Astrocyte (in vitro differentiated cells and primary cell): ENCODE data around the gene CCDC88B. TPM values are rescaled to one million over a fixed set of nuclear protein-coding genes. Genes with fewer than 3 reads are reported as not detected.

Experiments used
- DNase-seq: peaks from one replicate; pipeline ENCODE4 v3.0.0-alpha.2; 2010; ENCODE audit warnings: low read depth
- FAIRE-seq: peaks from 2 replicates; lab custom pipeline; 2011; peaks lifted over from hg19 to GRCh38; lab: Jason Lieb, UNC
- H2AFZ ChIP-seq: 2 replicates; pipeline ENCODE4 v1.6.0; 2012; ENCODE audit warnings: low read depth, low read length, inconsistent platforms
- H3K27ac ChIP-seq: 2 replicates; pipeline ENCODE4 v1.5.1; 2011; ENCODE audit warnings: low read depth, low read length, inconsistent platforms
- H3K27me3 ChIP-seq: 2 replicates; pipeline ENCODE4 v1.6.0; 2011; ENCODE audit warnings: low read length, inconsistent platforms; ENCODE audit not compliant: insufficient read depth
- H3K36me3 ChIP-seq: 2 replicates; pipeline ENCODE4 v1.5.1; 2011; ENCODE audit warnings: low read length, inconsistent platforms; ENCODE audit not compliant: insufficient read depth
- H3K4me1 ChIP-seq: 2 replicates; pipeline ENCODE4 v1.5.1; 2011; ENCODE audit warnings: low read length, inconsistent platforms; ENCODE audit not compliant: insufficient read depth
- H3K4me2 ChIP-seq: 2 replicates; pipeline ENCODE4 v1.6.0; 2012; ENCODE audit warnings: low read length, inconsistent platforms
- H3K4me3 ChIP-seq: 2 replicates; pipeline ENCODE4 v1.5.1; 2011; ENCODE audit warnings: low read depth, mild to moderate bottlenecking, low read length, inconsistent platforms; ENCODE audit not compliant: insufficient read depth
- H3K79me2 ChIP-seq: 2 replicates; pipeline ENCODE4 v1.6.0; 2012; ENCODE audit warnings: mild to moderate bottlenecking, low read length, inconsistent platforms; ENCODE audit not compliant: insufficient read depth
- H3K9ac ChIP-seq: 2 replicates; pipeline ENCODE4 v1.6.0; 2012; ENCODE audit warnings: mild to moderate bottlenecking, low read length, inconsistent platforms
- H3K9me3 ChIP-seq: 2 replicates; pipeline ENCODE4 v1.5.1; 2012; ENCODE audit warnings: low read depth, mild to moderate bottlenecking, low read length, inconsistent platforms; ENCODE audit not compliant: insufficient read depth
- H4K20me1 ChIP-seq: 2 replicates; pipeline ENCODE4 v1.6.0; 2012; ENCODE audit warnings: low read length, inconsistent platforms; ENCODE audit not compliant: insufficient read depth
- H3K27ac Mint-ChIP-seq: one replicate; pipeline ENCODE4 v1.8.0; 2021; ENCODE audit warnings: mild to moderate bottlenecking, mixed read lengths; ENCODE audit not compliant: unreplicated experiment
- H3K27me3 Mint-ChIP-seq: one replicate; pipeline ENCODE4 v1.8.0; 2021; ENCODE audit warnings: low read depth, mixed read lengths; ENCODE audit not compliant: unreplicated experiment
- H3K36me3 Mint-ChIP-seq: one replicate; pipeline ENCODE4 v1.8.0; 2021; ENCODE audit warnings: low read depth, mixed read lengths; ENCODE audit not compliant: unreplicated experiment
- H3K4me1 Mint-ChIP-seq: one replicate; pipeline ENCODE4 v1.8.0; 2021; ENCODE audit warnings: low read depth, mixed read lengths; ENCODE audit not compliant: unreplicated experiment
- H3K4me3 Mint-ChIP-seq: one replicate; pipeline ENCODE4 v1.8.0; 2021; ENCODE audit warnings: mild to moderate bottlenecking, moderate library complexity, mixed read lengths; ENCODE audit not compliant: unreplicated experiment
- H3K9me3 Mint-ChIP-seq: one replicate; pipeline ENCODE4 v1.8.0; 2021; ENCODE audit warnings: mild to moderate bottlenecking, mixed read lengths; ENCODE audit not compliant: unreplicated experiment
- EZH2 ChIP-seq: IDR thresholded peaks from 2 replicates; pipeline ENCODE4 v1.6.1; 2012; ENCODE audit warnings: mild to moderate bottlenecking, low read length, inconsistent platforms; ENCODE audit not compliant: insufficient read depth
- total RNA-seq: library from RNA; stranded (reverse); gene quantifications from 2 replicates; pipeline ENCODE4 v1.2.1, GENCODE V29; 2021
- TF ChIP-seq, protein P1 (sequence below): IDR thresholded peaks from 2 replicates; pipeline ENCODE4 v1.5.1; 2011; ENCODE audit warnings: low read depth, mild to moderate bottlenecking, inconsistent platforms, low read length, moderate library complexity; ENCODE audit not compliant: insufficient read depth

The CCDC88B gene
- total RNA-seq, 1 donor from 2014 or later: 1.2 TPM

DNA sequence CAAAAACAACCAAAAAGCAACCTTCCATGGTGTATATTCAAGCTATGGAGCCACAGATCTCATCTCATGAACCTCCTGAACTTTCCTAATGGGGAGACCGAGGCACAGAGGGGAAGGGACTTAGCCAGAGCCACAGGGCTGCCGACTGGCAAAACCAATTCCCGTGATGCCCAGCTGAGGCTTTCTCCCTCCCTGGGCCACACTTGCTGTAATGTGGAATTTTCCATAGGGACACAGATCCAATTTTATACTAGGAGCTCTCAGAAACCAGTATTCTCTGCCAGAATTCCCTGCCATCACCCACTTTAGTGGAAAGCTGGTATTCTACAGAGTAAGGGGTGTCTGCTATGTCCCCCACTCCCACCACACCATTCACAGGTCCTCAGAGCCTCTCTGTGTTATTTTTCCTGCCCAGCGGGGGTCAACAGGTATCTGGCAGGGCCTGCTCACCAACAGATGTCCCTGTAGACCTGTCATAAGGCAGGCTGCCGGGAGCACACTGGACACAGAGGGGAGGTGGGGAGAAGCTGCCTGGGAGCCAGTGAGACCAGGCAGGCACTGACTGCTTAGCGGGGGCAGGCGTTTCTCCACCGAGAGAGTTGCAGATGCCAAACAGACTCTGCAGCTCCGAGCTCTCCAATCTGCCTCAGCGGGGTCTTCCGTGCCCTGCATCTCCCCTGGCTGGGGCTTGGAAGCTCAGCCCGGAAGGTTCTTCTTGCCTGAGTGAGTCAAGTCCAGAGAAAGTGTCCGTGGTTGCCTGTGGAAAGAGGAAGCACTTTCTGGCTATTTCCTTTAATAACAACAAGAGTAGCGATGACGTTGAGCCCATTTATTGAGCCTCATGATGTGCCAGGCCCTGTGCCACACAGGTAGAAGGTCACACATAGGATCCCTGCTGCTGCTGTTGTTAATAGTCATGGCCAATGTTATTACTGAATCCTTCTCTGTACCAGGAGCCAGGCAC is 45.3 kb downstream of the CCDC88B start:
- Mint-ChIP-seq H3K9me3 (peaks cover 4% of the 10 kb centered on the region), H3K4me3 (no peak overlapping the region), H3K27me3 (peaks cover 21% of the 10 kb centered on the region), H3K36me3 (no peaks in the 10 kb centered on the region), H3K4me1 (peaks cover 7% of the 10 kb centered on the region), H3K27ac (no peak overlapping the region)
- Histone ChIP-seq H3K79me2 (no peaks in the 10 kb centered on the region), H3K4me3 (no peak overlapping the region), H2AFZ (no peak overlapping the region), H3K27ac (no peak overlapping the region), H3K4me2 (no peak overlapping the region), H3K9ac (no peak overlapping the region), H4K20me1 (no peaks in the 10 kb centered on the region), H3K9me3 (no peaks in the 10 kb centered on the region), H3K27me3 (peaks cover 7% of the 10 kb centered on the region), H3K4me1 (peaks cover 8% of the 10 kb centered on the region), H3K36me3 (no peaks in the 10 kb centered on the region)
- FAIRE-seq (no peak), DNase-seq (no peak)
- TF ChIP-seq EZH2: no peak
- TF ChIP-seq, protein P1, sequence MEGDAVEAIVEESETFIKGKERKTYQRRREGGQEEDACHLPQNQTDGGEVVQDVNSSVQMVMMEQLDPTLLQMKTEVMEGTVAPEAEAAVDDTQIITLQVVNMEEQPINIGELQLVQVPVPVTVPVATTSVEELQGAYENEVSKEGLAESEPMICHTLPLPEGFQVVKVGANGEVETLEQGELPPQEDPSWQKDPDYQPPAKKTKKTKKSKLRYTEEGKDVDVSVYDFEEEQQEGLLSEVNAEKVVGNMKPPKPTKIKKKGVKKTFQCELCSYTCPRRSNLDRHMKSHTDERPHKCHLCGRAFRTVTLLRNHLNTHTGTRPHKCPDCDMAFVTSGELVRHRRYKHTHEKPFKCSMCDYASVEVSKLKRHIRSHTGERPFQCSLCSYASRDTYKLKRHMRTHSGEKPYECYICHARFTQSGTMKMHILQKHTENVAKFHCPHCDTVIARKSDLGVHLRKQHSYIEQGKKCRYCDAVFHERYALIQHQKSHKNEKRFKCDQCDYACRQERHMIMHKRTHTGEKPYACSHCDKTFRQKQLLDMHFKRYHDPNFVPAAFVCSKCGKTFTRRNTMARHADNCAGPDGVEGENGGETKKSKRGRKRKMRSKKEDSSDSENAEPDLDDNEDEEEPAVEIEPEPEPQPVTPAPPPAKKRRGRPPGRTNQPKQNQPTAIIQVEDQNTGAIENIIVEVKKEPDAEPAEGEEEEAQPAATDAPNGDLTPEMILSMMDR: no peak

DNA sequence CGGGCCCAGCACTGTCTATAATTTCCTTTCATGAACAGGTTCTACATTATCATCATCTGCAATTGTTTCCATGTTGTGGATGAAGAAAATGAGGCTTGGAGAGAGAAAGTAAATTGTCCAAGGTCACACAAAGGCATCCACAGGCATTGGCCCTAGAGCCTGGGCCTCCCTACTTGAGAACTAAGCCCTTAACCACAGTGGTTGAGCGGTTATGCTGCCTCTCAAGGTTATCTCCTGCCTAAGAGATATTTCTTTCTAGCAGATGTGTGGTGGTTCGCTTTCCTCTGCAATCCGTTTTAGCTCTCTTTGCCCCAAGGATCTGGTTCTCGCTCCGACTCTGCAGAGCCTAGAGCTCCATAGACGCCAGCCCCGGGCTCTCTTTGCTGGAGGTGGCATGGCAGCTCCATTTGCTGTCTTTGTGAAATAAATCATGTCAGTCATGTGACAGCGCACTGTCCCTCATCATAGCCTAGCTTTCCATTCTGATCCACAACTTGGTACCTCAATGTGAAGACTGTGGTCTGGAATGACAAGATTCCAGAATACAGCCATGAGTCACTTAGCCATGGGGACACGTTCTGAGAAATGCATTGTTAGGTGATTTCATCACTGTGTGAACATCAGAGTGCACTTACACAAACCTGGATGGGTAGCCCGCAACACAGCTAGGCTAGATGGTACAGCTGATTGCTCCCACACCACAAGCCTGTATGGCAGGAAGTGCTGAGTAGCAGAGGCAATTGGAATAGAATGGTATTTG is 46.1 kb downstream of the CCDC88B start:
- Mint-ChIP-seq H3K4me1 (peaks cover 7% of the 10 kb centered on the region), H3K36me3 (no peaks in the 10 kb centered on the region), H3K27ac (peak overlapping the region; percentile 84), H3K27me3 (peaks cover 28% of the 10 kb centered on the region), H3K9me3 (peaks cover 4% of the 10 kb centered on the region), H3K4me3 (no peak overlapping the region)
- no peak overlapping the region for H3K4me3 ChIP-seq
- H3K4me1 ChIP-seq: peaks cover 8% of the 10 kb centered on the region
- no peak overlapping the region for H2AFZ ChIP-seq
- DNase-seq: peak; percentile 64
- H3K9me3 ChIP-seq: no peaks in the 10 kb centered on the region
- no peak for FAIRE-seq
- H3K36me3 ChIP-seq: no peaks in the 10 kb centered on the region
- H3K4me2 ChIP-seq: no peak overlapping the region
- no peaks in the 10 kb centered on the region for H4K20me1 ChIP-seq
- TF ChIP-seq, protein P1: no peak
- TF ChIP-seq EZH2: no peak
- H3K27ac ChIP-seq: no peak overlapping the region
- no peak overlapping the region for H3K9ac ChIP-seq
- H3K27me3 ChIP-seq: peaks cover 7% of the 10 kb centered on the region
- H3K79me2 ChIP-seq: no peaks in the 10 kb centered on the region
